ENCODE data around the gene SLC31A2. TPM values are rescaled to one million over a fixed set of nuclear protein-coding genes. Genes with fewer than 3 reads are reported as not detected.

The SLC31A2 gene
- total and polyA plus RNA-seq, 2 donors from 2014 or later, result 10.6 to 18.6 TPM

- no peaks in the 10 kb centered on the region for H3K9me3 ChIP-seq (ENCODE audit: control insufficient read depth in 2 of 3, insufficient read depth in 1 of 3, low read length in 3 of 3)
- no peak overlapping the region for H3K27ac ChIP-seq (ENCODE audit: low read depth in 2 of 2, low read length in 2 of 2)
- H3K9ac ChIP-seq (ENCODE audit: low read length in 3 of 3), result no peak overlapping the region
- no peak for TF ChIP-seq CTCF (IDR thresholded peaks at IDR 0.05; ENCODE audit: borderline replicate concordance, extremely low read depth, insufficient read depth)
- peaks cover 0 to 14% (median 9%) of the 10 kb centered on the region in 3 donors for H3K4me1 ChIP-seq (ENCODE audit: control insufficient read depth in 2 of 3, insufficient read depth in 2 of 3, low read depth in 1 of 3, low read length in 3 of 3)
- no peaks in the 10 kb centered on the region for H3K27me3 ChIP-seq (ENCODE audit: control insufficient read depth, insufficient read depth, low read length)
- DNase-seq (no peak), FAIRE-seq (no peak)
- peaks cover 0 to 6% (median 3%) of the 10 kb centered on the region in 3 donors for H3K36me3 ChIP-seq (ENCODE audit: control insufficient read depth in 2 of 3, insufficient read depth in 3 of 3, low read length in 3 of 3)
- no peak overlapping the region for H3K4me3 ChIP-seq (ENCODE audit: low read length in 3 of 3)
- intact Hi-C loops (cut with DNase I), result no loop called here
These were observed 3.7 kb downstream of the SLC31A2 start for GRCh38 chr9:113154471-113154870.

- no peak for DNase-seq
- no peak overlapping the region for H3K9ac ChIP-seq (ENCODE audit: low read length in 3 of 3)
- intact Hi-C loops (cut with DNase I), result no loop called here
- H3K9me3 ChIP-seq (ENCODE audit: control insufficient read depth in 2 of 3, insufficient read depth in 1 of 3, low read length in 3 of 3), result no peaks in the 10 kb centered on the region
- peaks cover 0 to 14% (median 9%) of the 10 kb centered on the region in 3 donors for H3K4me1 ChIP-seq (ENCODE audit: control insufficient read depth in 2 of 3, insufficient read depth in 2 of 3, low read depth in 1 of 3, low read length in 3 of 3)
- no peak for TF ChIP-seq CTCF (IDR thresholded peaks at IDR 0.05; ENCODE audit: borderline replicate concordance, extremely low read depth, insufficient read depth)
- no peak for FAIRE-seq
- no peak overlapping the region for H3K27ac ChIP-seq (ENCODE audit: low read depth in 2 of 2, low read length in 2 of 2)
- no peaks in the 10 kb centered on the region for H3K27me3 ChIP-seq (ENCODE audit: control insufficient read depth, insufficient read depth, low read length)
- no peak overlapping the region for H3K4me3 ChIP-seq (ENCODE audit: low read length in 3 of 3)
- H3K36me3 ChIP-seq (ENCODE audit: control insufficient read depth in 2 of 3, insufficient read depth in 3 of 3, low read length in 3 of 3), result peaks cover 0 to 6% (median 5%) of the 10 kb centered on the region in 3 donors
These were observed 4.1 kb downstream of the SLC31A2 start for GRCh38 chr9:113154946-113155345.

DNA sequence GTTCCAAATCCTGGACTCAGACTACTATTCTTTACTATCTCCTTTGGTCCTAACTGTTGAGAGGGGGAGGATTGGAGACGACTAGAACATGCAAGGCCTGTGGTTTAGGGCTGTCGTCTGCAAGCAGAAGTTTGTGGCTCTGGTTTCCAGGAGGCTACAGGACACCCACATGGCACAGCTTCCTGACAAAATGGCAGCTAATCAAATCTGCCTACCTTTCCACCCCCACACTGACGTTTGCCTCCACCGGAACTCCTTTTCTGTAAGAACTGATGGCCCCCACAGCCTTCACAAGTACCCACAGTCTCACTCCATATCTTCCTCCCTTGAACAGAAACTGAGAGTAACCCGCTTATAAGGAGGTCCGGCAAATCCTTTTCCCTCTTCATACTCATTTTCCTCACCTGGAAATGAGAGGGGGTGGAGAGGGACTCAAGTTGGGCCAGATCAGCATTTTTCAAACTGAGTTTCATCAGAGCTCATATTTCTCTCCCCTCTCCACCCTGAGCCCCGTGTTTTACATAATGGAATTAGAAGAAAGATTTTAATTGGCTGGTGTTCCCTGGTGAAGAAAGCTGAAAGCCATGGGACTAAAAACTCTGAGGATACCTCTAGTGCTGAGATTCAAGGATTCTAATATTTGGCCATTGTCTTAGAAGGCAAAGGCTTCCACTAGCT is 5.2 kb downstream of the SLC31A2 start:
- Histone ChIP-seq H3K4me3 (ENCODE audit: low read length in 3 of 3) (no peak overlapping the region), H3K27ac (ENCODE audit: low read depth in 2 of 2, low read length in 2 of 2) (no peak overlapping the region), H3K36me3 (ENCODE audit: control insufficient read depth in 2 of 3, insufficient read depth in 3 of 3, low read length in 3 of 3) (peaks cover 0 to 10% (median 5%) of the 10 kb centered on the region in 3 donors), H3K9me3 (ENCODE audit: control insufficient read depth in 2 of 3, insufficient read depth in 1 of 3, low read length in 3 of 3) (no peaks in the 10 kb centered on the region), H3K27me3 (ENCODE audit: control insufficient read depth, insufficient read depth, low read length) (no peaks in the 10 kb centered on the region), H3K9ac (ENCODE audit: low read length in 3 of 3) (no peak overlapping the region), H3K4me1 (ENCODE audit: control insufficient read depth in 2 of 3, insufficient read depth in 2 of 3, low read depth in 1 of 3, low read length in 3 of 3) (peaks cover 0 to 14% (median 9%) of the 10 kb centered on the region in 3 donors)
- intact Hi-C loops (cut with DNase I), result no loop called here
- DNase-seq (no peak), FAIRE-seq (no peak)
- TF ChIP-seq CTCF (IDR thresholded peaks at IDR 0.05; ENCODE audit: borderline replicate concordance, extremely low read depth, insufficient read depth), result no peak

Data from kidney (tissue), 14 donors.